K562 (cell line): ENCODE results near the gene CHMP2A. TPM values are rescaled to one million over a fixed set of nuclear protein-coding genes. Genes with fewer than 3 reads are reported as not detected.
A peak's percentile ranks its signal among the peaks of the same experiment; 100 is the strongest.

Experiments
- ATF7 ChIP-seq: fragments of 450-650 bp; IDR thresholded peaks from 2 replicates; pipeline ENCODE4 v1.7.1; 2014; ENCODE audit warnings: mild to moderate bottlenecking, moderate library complexity
- CBFB ChIP-seq: sonication (generic); formaldehyde crosslinking; IDR thresholded peaks from 2 replicates; pipeline ENCODE4 v1.4.0; 2020; ENCODE audit warnings: mild to moderate bottlenecking, missing genetic modification reagents
- CEBPG ChIP-seq, 3 experiments: fragments of 200-800 bp in 1 of 3; sonication (Bioruptor generic) in 1 of 3; sonication (generic) in 1 of 3; formaldehyde crosslinking in 1 of 3; IDR thresholded peaks in 2 of 3; conservative IDR thresholded peaks in 1 of 3; 2 replicates each; pipeline versions ENCODE4 v1.6.1 to v1.8.0; 2016 to 2022; ENCODE audit warnings: missing compliant biosample characterization in 2 of 3, missing genetic modification characterization in 2 of 3, mild to moderate bottlenecking in 1 of 3, missing genetic modification reagents in 1 of 3
- CREM ChIP-seq: IDR thresholded peaks from 2 replicates; pipeline ENCODE4 v1.6.1; 2014; ENCODE audit warnings: antibody characterized with exemption, low read depth
- DNMT1 ChIP-seq: fragments of 450-650 bp; IDR thresholded peaks from 2 replicates; pipeline ENCODE4 v1.6.1; 2016; ENCODE audit warnings: antibody characterized with exemption, mild to moderate bottlenecking
- FOXP1 ChIP-seq: sonication (generic); formaldehyde crosslinking; IDR thresholded peaks from 2 replicates; pipeline ENCODE4 v1.8.0; 2022; ENCODE audit warnings: mild to moderate bottlenecking, missing genetic modification reagents
- GABPB1 ChIP-seq: sonication (generic); formaldehyde crosslinking; IDR thresholded peaks from 2 replicates; pipeline ENCODE4 v1.8.0; 2022; ENCODE audit warnings: mild to moderate bottlenecking, missing genetic modification reagents
- NELFE ChIP-seq: IDR thresholded peaks from 2 replicates; pipeline ENCODE4 v1.6.1; 2011; ENCODE audit warnings: mild to moderate bottlenecking; ENCODE audit not compliant: insufficient read depth, insufficient read length
- POLR2B ChIP-seq: fragments of 450-650 bp; IDR thresholded peaks from 2 replicates; pipeline ENCODE4 v1.6.1; 2018; ENCODE audit warnings: low read depth; ENCODE audit not compliant: partially characterized antibody
- RFX1 ChIP-seq: fragments of 450-650 bp; IDR thresholded peaks from 2 replicates; pipeline ENCODE4 v1.6.1; 2016; ENCODE audit warnings: mild to moderate bottlenecking, moderate library complexity
- RFX5 ChIP-seq: IDR thresholded peaks from 2 replicates; pipeline ENCODE4 v1.6.1; 2011; ENCODE audit warnings: low read depth, mild to moderate bottlenecking, improper control_type of control experiment, low read length
- RNF2 ChIP-seq: sonication (generic); IDR thresholded peaks from 2 replicates; pipeline ENCODE4 v1.6.1; 2016
- SIN3A ChIP-seq, 2 experiments: fragments of 150-350 bp in 1 of 2; IDR thresholded peaks; 2 replicates each; pipeline ENCODE4 v1.6.1; 2011 to 2016; ENCODE audit warnings: borderline replicate concordance in 2 of 2, low read depth in 2 of 2, low read length in 2 of 2, mild to moderate bottlenecking in 2 of 2, moderate library complexity in 2 of 2; ENCODE audit not compliant: control insufficient read depth in 1 of 2
- SMARCE1 ChIP-seq: fragments of 450-650 bp; IDR thresholded peaks from 2 replicates; pipeline ENCODE4 v1.7.1; 2016; ENCODE audit warnings: mild to moderate bottlenecking
- SP1 ChIP-seq: sonication (generic); formaldehyde crosslinking; IDR thresholded peaks from 2 replicates; pipeline ENCODE4 v1.8.1; 2022; ENCODE audit warnings: mild to moderate bottlenecking, missing genetic modification reagents
- TCFL5 ChIP-seq: fragments of 250-450 bp; sonication (Bioruptor Pico); conservative IDR thresholded peaks from 2 replicates; pipeline ENCODE4 v1.6.1; 2021; ENCODE audit warnings: mild to moderate bottlenecking, moderate library complexity, matching md5 sums
- WHSC1 ChIP-seq: IDR thresholded peaks from one replicate; pipeline ENCODE4 v1.6.1; 2012; ENCODE audit warnings: low read length, control low read depth, inconsistent platforms
- ZNF140 ChIP-seq: fragments of 250-450 bp; sonication (Bioruptor Pico); IDR thresholded peaks from 2 replicates; pipeline ENCODE4 v1.8.0; 2021; ENCODE audit warnings: moderate library complexity, mild to moderate bottlenecking, inconsistent platforms
- ZNF212 ChIP-seq: fragments of 450-650 bp; formaldehyde crosslinking; IDR thresholded peaks from 2 replicates; pipeline ENCODE4 v1.4.0; 2020; ENCODE audit warnings: mild to moderate bottlenecking
- ZNF263 ChIP-seq: sonication (generic); formaldehyde crosslinking; IDR thresholded peaks from 2 replicates; pipeline ENCODE4 v1.8.0; 2022; ENCODE audit warnings: mild to moderate bottlenecking, missing genetic modification reagents, borderline replicate concordance
- polyA plus RNA-seq, 8 experiments: library from polyadenylated mRNA; depleted of rRNA in 4 of 8; stranded (reverse) in 5 of 8; unstranded in 3 of 8; fragments of >200 nt; fragmentation: Nextera tagmentation in 2 of 8; fragmentation: Illumina TruSeq in 1 of 8; extraction: Ambion mirVana in 2 of 8; extraction: Trizol in 1 of 8; gene quantifications; 2 replicates each; pipeline versions ENCODE4 v1.2.1 to v1.2.3, GENCODE V29; 2011 to 2014; ENCODE audit warnings: inconsistent platforms in 1 of 8, missing spikeins in 1 of 8
- total RNA-seq, 7 experiments: library from RNA; depleted of rRNA in 6 of 7; stranded (reverse); fragments of >200 nt in 6 of 7; fragmentation: Illumina TruSeq in 2 of 7; extraction: Trizol in 2 of 7; gene quantifications; 2 replicates each; pipeline versions ENCODE4 v1.2.1 to v1.2.3, GENCODE V29; 2011 to 2021; ENCODE audit warnings: low replicate concordance in 1 of 7
- TF ChIP-seq, protein P1 (sequence below): sonication (generic); formaldehyde crosslinking; IDR thresholded peaks from 2 replicates; pipeline ENCODE4 v1.8.0; 2022; ENCODE audit warnings: mild to moderate bottlenecking, missing genetic modification reagents
- TF ChIP-seq, protein P2 (sequence below): sonication (generic); formaldehyde crosslinking; IDR thresholded peaks from 2 replicates; pipeline ENCODE4 v1.8.1; 2023; ENCODE audit warnings: mild to moderate bottlenecking, missing genetic modification reagents
- TF ChIP-seq, protein P3 (sequence below): fragments of 450-650 bp; IDR thresholded peaks from 2 replicates; pipeline ENCODE4 v1.7.1; 2018; ENCODE audit warnings: mild to moderate bottlenecking, low read depth; ENCODE audit not compliant: partially characterized antibody

CHMP2A gene
- total and polyA plus RNA-seq, 9 of the 15 experiments (the other 6 are each of a cell fraction or from before 2014, with no cell fraction given) = 57.6 to 159 (median 87.2) TPM

DNA sequence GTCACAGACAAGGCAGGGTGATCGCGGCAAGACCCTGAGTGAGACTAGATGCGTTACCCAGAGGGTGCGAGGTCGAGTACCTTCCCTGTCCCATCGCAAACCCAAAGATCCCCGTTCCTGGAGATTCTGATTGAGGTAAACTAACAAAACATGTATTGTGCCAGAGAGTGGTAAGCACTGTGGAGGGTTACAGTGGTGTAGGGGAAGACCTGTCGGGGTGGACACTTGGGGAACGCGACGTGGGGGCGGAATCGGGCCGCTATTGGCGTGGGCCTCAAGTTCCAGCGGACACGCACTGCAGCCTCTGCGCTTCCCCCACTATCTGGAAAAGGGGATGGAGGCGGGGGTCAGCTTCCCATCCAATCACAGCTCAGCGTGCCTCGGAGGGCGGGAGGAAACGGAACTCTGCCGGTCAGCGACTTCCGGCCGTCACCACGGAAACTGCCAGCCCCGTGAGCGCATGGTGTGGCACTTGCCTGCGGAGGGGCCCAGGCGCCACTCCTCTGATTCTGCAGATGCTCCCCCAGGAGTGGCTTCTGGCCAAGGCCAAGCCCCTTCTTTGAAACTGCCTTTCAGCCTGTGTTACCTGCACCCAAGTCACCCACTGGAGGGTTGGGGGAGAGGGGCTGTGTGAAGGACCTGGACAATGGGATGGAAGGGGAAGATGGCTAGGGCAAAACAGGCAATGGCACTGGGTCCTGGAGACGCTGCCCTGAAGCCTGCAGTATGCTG lies 4.5 kb upstream of the CHMP2A start (continued):
- TF ChIP-seq, protein P1, sequence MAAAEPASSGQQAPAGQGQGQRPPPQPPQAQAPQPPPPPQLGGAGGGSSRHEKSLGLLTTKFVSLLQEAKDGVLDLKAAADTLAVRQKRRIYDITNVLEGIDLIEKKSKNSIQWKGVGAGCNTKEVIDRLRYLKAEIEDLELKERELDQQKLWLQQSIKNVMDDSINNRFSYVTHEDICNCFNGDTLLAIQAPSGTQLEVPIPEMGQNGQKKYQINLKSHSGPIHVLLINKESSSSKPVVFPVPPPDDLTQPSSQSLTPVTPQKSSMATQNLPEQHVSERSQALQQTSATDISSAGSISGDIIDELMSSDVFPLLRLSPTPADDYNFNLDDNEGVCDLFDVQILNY (CRISPR knock-in tag) = 0 out of 2 replicates have a peak, but pooled peaks have one; percentile 17
- TF ChIP-seq CREM (peak; percentile 75; the same call in 1 of the 2 replicates), SP1 (CRISPR knock-in tag) (peak; percentile 87), CEBPG (CRISPR knock-in tag; IDR thresholded peaks at IDR 0.05) (no peak), CEBPG (tag; conservative IDR thresholded peaks at IDR 0.05 in 1 of 2, IDR thresholded peaks at IDR 0.05 in 1 of 2) (no peak), CBFB (CRISPR knock-in tag) (no peak), FOXP1 (CRISPR knock-in tag) (peak; percentile 86), ATF7 (peak; percentile 15; the same call in 1 of the 2 replicates), RFX5 (no peak), NELFE (no peak), RFX1 (peak; percentile 89), SIN3A (IDR thresholded peaks at IDR 0.05; ENCODE audit: borderline replicate concordance in 2 of 2, control insufficient read depth in 1 of 2, low read depth in 2 of 2, low read length in 2 of 2) (peak; percentile 77 to 81; a peak in 3 of 4 replicates), WHSC1 (no peak), SMARCE1 (no peak), GABPB1 (CRISPR knock-in tag) (peak; percentile 84), ZNF212 (CRISPR knock-in tag) (no peak), TCFL5 (no peak), ZNF140 (no peak), POLR2B (peak; percentile 91), RNF2 (peak; percentile 89), DNMT1 (no peak), ZNF263 (CRISPR knock-in tag) (no peak)
- TF ChIP-seq, protein P2, sequence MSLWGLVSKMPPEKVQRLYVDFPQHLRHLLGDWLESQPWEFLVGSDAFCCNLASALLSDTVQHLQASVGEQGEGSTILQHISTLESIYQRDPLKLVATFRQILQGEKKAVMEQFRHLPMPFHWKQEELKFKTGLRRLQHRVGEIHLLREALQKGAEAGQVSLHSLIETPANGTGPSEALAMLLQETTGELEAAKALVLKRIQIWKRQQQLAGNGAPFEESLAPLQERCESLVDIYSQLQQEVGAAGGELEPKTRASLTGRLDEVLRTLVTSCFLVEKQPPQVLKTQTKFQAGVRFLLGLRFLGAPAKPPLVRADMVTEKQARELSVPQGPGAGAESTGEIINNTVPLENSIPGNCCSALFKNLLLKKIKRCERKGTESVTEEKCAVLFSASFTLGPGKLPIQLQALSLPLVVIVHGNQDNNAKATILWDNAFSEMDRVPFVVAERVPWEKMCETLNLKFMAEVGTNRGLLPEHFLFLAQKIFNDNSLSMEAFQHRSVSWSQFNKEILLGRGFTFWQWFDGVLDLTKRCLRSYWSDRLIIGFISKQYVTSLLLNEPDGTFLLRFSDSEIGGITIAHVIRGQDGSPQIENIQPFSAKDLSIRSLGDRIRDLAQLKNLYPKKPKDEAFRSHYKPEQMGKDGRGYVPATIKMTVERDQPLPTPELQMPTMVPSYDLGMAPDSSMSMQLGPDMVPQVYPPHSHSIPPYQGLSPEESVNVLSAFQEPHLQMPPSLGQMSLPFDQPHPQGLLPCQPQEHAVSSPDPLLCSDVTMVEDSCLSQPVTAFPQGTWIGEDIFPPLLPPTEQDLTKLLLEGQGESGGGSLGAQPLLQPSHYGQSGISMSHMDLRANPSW (CRISPR knock-in tag) = no peak
- TF ChIP-seq, protein P3, sequence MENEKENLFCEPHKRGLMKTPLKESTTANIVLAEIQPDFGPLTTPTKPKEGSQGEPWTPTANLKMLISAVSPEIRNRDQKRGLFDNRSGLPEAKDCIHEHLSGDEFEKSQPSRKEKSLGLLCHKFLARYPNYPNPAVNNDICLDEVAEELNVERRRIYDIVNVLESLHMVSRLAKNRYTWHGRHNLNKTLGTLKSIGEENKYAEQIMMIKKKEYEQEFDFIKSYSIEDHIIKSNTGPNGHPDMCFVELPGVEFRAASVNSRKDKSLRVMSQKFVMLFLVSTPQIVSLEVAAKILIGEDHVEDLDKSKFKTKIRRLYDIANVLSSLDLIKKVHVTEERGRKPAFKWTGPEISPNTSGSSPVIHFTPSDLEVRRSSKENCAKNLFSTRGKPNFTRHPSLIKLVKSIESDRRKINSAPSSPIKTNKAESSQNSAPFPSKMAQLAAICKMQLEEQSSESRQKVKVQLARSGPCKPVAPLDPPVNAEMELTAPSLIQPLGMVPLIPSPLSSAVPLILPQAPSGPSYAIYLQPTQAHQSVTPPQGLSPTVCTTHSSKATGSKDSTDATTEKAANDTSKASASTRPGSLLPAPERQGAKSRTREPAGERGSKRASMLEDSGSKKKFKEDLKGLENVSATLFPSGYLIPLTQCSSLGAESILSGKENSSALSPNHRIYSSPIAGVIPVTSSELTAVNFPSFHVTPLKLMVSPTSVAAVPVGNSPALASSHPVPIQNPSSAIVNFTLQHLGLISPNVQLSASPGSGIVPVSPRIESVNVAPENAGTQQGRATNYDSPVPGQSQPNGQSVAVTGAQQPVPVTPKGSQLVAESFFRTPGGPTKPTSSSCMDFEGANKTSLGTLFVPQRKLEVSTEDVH = peak; percentile 50
